SK-N-SH treated with all-trans-retinoic acid at 6 μM for 48 hours (cell line): ENCODE measurements around the gene PRDM5.

Experiments
- ARNTL ChIP-seq: fragments of 450-650 bp; formaldehyde crosslinking; IDR thresholded peaks from 2 replicates; pipeline ENCODE4 v1.5.0; 2020; ENCODE audit warnings: low read depth, mild to moderate bottlenecking, moderate library complexity, borderline replicate concordance
- BACH2 ChIP-seq: fragments of 250-450 bp; sonication (Bioruptor Pico); IDR thresholded peaks from 2 replicates; pipeline ENCODE4 v1.9.0; 2021; ENCODE audit warnings: mild to moderate bottlenecking, borderline replicate concordance
- CSDC2 ChIP-seq: fragments of 250-450 bp; sonication (Bioruptor Pico); IDR thresholded peaks from 2 replicates; pipeline ENCODE4 v1.5.0; 2020; ENCODE audit warnings: mild to moderate bottlenecking, moderate library complexity
- PPARA ChIP-seq: fragments of 250-450 bp; sonication (Bioruptor Pico); IDR thresholded peaks from 2 replicates; pipeline ENCODE4 v1.5.0; 2020; ENCODE audit warnings: mild to moderate bottlenecking, borderline replicate concordance
- RARB ChIP-seq: fragments of 250-450 bp; sonication (Bioruptor Pico); IDR thresholded peaks from 2 replicates; pipeline ENCODE4 v1.8.0; 2021; ENCODE audit warnings: mild to moderate bottlenecking, moderate library complexity
- TCF4 ChIP-seq: fragments of 250-450 bp; sonication (Bioruptor Pico); IDR thresholded peaks from 2 replicates; pipeline ENCODE4 v1.8.0; 2021; ENCODE audit warnings: mild to moderate bottlenecking, moderate library complexity, borderline replicate concordance
- TOX ChIP-seq: fragments of 250-450 bp; sonication (Bioruptor Pico); IDR thresholded peaks from 2 replicates; pipeline ENCODE4 v1.8.0; 2021; ENCODE audit warnings: mild to moderate bottlenecking, moderate library complexity, borderline replicate concordance
- ZFP3 ChIP-seq: fragments of 250-450 bp; sonication (Bioruptor Pico); IDR thresholded peaks from 2 replicates; pipeline ENCODE4 v1.5.0; 2020; ENCODE audit warnings: mild to moderate bottlenecking, moderate library complexity
- ZNF70 ChIP-seq: fragments of 450-650 bp; formaldehyde crosslinking; IDR thresholded peaks from 2 replicates; pipeline ENCODE4 v1.5.0; 2020; ENCODE audit warnings: mild to moderate bottlenecking, moderate library complexity
- ZNF8 ChIP-seq: fragments of 450-650 bp; formaldehyde crosslinking; IDR thresholded peaks from 2 replicates; pipeline ENCODE4 v1.5.0; 2020; ENCODE audit warnings: mild to moderate bottlenecking, moderate library complexity
- TF ChIP-seq, protein P1 (sequence below): fragments of 250-450 bp; sonication (Bioruptor Pico); IDR thresholded peaks from 2 replicates; pipeline ENCODE4 v1.5.0; 2020; ENCODE audit warnings: mild to moderate bottlenecking, moderate library complexity
- TF ChIP-seq, protein P2 (sequence below): fragments of 250-450 bp; sonication (Bioruptor Pico); IDR thresholded peaks from 2 replicates; pipeline ENCODE4 v1.5.1; 2020; ENCODE audit warnings: low read depth, mild to moderate bottlenecking, moderate library complexity
- TF ChIP-seq, protein P3 (sequence below): fragments of 250-450 bp; sonication (Bioruptor Pico); IDR thresholded peaks from 2 replicates; pipeline ENCODE4 v1.8.0; 2020; ENCODE audit warnings: mild to moderate bottlenecking, moderate library complexity, borderline replicate concordance
- TF ChIP-seq, protein P4 (sequence below): fragments of 250-450 bp; sonication (Bioruptor Pico); IDR thresholded peaks from 2 replicates; pipeline ENCODE4 v1.8.0; 2021; ENCODE audit warnings: low read depth, mild to moderate bottlenecking, moderate library complexity, borderline replicate concordance

DNA sequence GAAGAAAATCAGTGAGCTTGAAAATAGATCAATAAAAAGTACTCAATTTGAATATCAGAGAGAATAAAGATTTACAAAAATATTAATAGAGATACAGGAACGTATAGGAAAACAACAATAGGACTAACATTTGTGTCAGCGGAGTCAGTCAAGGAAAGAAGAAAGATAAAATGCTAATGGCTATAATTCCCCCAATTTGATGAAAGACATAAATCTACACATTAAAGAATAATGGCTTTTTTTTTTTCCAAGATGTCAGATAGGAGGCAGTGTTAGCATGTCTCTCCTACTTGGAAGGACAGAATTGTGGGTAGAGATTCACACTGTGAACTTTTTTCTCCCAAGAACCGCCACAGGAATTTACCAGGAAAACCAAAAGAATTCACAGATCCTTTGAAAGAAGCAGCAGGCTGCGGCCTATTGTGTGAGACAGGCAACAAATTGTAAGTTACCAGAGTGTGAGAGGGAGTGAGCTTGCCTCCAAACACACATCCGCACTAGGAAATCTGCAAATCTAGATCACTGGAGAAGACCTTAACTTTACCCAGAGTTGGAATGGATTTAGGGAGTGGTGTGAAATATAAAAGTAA is 249.9 kb downstream of the PRDM5 start:
- TF ChIP-seq, protein P1, sequence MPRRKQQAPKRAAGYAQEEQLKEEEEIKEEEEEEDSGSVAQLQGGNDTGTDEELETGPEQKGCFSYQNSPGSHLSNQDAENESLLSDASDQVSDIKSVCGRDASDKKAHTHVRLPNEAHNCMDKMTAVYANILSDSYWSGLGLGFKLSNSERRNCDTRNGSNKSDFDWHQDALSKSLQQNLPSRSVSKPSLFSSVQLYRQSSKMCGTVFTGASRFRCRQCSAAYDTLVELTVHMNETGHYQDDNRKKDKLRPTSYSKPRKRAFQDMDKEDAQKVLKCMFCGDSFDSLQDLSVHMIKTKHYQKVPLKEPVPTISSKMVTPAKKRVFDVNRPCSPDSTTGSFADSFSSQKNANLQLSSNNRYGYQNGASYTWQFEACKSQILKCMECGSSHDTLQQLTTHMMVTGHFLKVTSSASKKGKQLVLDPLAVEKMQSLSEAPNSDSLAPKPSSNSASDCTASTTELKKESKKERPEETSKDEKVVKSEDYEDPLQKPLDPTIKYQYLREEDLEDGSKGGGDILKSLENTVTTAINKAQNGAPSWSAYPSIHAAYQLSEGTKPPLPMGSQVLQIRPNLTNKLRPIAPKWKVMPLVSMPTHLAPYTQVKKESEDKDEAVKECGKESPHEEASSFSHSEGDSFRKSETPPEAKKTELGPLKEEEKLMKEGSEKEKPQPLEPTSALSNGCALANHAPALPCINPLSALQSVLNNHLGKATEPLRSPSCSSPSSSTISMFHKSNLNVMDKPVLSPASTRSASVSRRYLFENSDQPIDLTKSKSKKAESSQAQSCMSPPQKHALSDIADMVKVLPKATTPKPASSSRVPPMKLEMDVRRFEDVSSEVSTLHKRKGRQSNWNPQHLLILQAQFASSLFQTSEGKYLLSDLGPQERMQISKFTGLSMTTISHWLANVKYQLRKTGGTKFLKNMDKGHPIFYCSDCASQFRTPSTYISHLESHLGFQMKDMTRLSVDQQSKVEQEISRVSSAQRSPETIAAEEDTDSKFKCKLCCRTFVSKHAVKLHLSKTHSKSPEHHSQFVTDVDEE (CRISPR knock-in tag), result no peak
- TF ChIP-seq, protein P2, sequence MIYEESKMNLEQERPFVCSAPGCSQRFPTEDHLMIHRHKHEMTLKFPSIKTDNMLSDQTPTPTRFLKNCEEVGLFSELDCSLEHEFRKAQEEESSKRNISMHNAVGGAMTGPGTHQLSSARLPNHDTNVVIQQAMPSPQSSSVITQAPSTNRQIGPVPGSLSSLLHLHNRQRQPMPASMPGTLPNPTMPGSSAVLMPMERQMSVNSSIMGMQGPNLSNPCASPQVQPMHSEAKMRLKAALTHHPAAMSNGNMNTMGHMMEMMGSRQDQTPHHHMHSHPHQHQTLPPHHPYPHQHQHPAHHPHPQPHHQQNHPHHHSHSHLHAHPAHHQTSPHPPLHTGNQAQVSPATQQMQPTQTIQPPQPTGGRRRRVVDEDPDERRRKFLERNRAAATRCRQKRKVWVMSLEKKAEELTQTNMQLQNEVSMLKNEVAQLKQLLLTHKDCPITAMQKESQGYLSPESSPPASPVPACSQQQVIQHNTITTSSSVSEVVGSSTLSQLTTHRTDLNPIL, result no peak
- TF ChIP-seq PPARA (CRISPR knock-in tag), result no peak
- TF ChIP-seq, protein P3, sequence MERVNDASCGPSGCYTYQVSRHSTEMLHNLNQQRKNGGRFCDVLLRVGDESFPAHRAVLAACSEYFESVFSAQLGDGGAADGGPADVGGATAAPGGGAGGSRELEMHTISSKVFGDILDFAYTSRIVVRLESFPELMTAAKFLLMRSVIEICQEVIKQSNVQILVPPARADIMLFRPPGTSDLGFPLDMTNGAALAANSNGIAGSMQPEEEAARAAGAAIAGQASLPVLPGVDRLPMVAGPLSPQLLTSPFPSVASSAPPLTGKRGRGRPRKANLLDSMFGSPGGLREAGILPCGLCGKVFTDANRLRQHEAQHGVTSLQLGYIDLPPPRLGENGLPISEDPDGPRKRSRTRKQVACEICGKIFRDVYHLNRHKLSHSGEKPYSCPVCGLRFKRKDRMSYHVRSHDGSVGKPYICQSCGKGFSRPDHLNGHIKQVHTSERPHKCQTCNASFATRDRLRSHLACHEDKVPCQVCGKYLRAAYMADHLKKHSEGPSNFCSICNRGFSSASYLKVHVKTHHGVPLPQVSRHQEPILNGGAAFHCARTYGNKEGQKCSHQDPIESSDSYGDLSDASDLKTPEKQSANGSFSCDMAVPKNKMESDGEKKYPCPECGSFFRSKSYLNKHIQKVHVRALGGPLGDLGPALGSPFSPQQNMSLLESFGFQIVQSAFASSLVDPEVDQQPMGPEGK (CRISPR knock-in tag), result no peak
- no peak for TF ChIP-seq TOX (CRISPR knock-in tag)
- no peak for TF ChIP-seq ARNTL (CRISPR knock-in tag)
- no peak for TF ChIP-seq ZNF8 (CRISPR knock-in tag)
- TF ChIP-seq BACH2 (CRISPR knock-in tag), result no peak
- no peak for TF ChIP-seq ZFP3 (CRISPR knock-in tag)
- no peak for TF ChIP-seq CSDC2 (CRISPR knock-in tag)
- no peak for TF ChIP-seq TCF4
- TF ChIP-seq RARB, result no peak
- TF ChIP-seq ZNF70 (CRISPR knock-in tag), result no peak
- TF ChIP-seq, protein P4, sequence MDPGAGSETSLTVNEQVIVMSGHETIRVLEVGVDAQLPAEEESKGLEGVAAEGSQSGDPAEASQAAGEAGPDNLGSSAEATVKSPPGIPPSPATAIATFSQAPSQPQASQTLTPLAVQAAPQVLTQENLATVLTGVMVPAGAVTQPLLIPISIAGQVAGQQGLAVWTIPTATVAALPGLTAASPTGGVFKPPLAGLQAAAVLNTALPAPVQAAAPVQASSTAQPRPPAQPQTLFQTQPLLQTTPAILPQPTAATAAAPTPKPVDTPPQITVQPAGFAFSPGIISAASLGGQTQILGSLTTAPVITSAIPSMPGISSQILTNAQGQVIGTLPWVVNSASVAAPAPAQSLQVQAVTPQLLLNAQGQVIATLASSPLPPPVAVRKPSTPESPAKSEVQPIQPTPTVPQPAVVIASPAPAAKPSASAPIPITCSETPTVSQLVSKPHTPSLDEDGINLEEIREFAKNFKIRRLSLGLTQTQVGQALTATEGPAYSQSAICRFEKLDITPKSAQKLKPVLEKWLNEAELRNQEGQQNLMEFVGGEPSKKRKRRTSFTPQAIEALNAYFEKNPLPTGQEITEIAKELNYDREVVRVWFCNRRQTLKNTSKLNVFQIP (CRISPR knock-in tag), result no peak
